ENCODE results near the gene FOXC1.

Gene FOXC1

DNA sequence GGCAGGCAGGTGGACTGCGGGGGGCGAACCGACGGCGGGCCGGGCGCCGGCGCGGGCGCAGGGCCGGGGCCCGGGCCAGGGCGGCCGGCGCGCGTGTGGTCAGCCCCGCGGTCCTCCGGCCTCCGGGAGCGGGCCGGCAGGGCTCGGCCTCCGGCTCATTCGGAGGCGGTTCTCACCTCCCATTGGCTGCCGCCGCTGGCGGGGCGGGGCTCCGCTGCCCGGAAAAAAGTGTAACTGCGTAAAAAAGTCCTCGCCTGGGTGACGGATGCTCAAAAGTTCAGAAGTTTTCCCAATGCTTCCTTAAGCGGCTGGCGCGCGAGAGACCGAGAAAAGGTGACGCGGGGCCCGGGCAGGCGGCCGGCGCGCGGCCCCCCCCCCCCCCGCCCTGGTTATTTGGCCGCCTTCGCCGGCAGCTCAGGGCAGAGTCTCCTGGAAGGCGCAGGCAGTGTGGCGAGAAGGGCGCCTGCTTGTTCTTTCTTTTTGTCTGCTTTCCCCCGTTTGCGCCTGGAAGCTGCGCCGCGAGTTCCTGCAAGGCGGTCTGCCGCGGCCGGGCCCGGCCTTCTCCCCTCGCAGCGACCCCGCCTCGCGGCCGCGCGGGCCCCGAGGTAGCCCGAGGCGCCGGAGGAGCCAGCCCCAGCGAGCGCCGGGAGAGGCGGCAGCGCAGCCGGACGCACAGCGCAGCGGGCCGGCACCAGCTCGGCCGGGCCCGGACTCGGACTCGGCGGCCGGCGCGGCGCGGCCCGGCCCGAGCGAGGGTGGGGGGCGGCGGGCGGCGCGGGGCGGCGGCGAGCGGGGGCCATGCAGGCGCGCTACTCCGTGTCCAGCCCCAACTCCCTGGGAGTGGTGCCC lies at the start of gene FOXC1:
Gene FOXC1 (plus strand): TSS at position 268 of the 849 bp plus-strand sequence. CDS start 531 bp downstream, at position 799.
- no peak for TF ChIP-seq GATA2 (IDR thresholded peaks at IDR 0.05; ENCODE audit: low read depth, low read length)
- no peak for TF ChIP-seq GATA3 (IDR thresholded peaks at IDR 0.05; ENCODE audit: low read depth, low read length)

DNA sequence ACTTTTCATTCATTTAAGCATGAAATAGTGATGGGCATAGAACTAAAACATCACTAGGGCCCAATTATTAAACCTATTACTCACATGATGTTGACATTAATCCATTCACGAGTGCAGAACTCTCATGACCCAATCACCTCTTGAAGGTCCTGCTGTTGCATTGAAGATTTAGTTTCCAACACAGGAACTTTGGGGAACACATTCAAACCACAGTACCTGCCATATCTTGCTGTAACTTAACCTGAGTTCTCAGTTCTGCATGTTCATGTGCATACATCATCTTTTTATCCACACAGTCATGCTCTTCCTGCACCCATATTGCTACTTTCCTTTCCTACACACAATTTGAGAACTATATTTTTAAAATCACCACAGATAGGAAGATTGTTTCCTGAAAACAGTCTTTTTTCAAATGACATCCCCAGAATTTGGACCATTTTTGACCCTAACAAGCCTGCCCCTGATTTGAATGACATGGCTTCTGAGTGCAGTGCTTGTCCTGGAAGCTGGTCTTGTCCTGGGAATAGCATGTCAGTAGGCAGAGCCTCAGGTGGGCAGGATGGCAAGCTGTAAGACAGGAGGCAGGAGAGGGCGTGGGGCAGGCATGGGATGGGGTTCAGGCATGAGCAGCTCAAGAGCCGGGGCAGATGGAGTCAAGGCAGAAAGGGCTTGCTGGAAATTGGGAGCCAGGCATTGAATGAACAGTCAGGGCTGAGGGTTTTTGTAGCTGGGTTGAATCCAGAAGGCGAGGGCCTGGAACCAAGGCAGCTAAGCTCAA lies 49.2 kb upstream of the FOXC1 start:
- no peak for TF ChIP-seq GATA2 (IDR thresholded peaks at IDR 0.05; ENCODE audit: low read depth, low read length)
- TF ChIP-seq GATA3 (IDR thresholded peaks at IDR 0.05; ENCODE audit: low read depth, low read length): no peak

DNA sequence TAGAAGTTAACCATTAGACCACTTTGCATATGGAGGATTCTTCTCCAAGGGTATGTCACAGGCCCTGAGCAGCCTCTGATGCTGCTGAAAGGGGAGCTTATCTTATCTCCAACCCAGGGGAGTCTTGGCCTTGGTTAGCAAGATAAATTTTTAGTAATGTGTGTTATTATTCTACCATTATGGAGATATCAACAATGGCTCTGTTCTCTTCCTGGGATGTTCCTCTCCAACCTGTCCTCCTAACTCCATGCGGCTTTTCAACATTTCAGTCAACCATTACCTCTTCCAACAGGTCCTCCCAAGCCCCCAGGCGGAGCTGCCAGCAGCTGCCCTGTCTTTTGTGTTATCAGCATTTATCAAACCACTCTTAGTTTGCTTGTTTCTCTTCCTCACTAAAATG lies 48.4 kb upstream of the FOXC1 start:
- TF ChIP-seq GATA2 (IDR thresholded peaks at IDR 0.05; ENCODE audit: low read depth, low read length) (no peak), GATA3 (IDR thresholded peaks at IDR 0.05; ENCODE audit: low read depth, low read length) (no peak)

DNA sequence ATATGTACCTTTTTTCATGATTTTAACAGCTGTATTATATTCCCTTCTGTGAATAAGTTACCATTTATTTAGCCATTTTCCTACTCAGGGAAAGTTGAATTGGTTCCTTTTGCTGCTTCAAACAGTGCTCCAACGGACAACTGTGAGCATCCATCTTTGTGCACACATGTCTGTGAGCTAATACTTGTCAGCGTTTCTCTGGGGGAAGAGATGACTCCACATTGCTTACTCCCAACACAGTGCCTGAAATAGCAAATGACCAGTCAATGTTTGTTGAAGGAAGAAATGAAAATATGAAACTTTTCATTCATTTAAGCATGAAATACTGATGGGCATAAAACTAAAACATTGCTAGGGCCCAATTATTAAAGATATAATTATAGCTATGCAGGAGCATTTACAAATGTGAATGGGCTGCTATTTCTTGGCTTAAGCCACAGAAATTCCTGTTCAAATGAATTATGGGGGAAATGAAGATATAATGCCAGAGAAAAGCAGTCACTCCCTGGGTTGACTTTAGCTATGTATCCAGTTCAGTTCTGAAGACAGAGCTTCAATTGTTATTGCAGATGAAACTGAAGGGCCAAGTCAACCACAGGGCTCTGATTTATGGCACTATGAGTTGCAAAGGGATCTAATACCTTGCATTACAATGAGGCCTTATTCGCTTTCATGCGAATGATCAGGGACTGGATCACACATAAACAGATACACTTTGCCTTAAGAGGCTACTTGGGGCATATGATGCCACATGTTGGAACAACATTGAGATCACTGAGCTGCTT lies 47.4 kb upstream of the FOXC1 start:
- TF ChIP-seq GATA3 (IDR thresholded peaks at IDR 0.05; ENCODE audit: low read depth, low read length) (no peak), GATA2 (IDR thresholded peaks at IDR 0.05; ENCODE audit: low read depth, low read length) (no peak)

DNA sequence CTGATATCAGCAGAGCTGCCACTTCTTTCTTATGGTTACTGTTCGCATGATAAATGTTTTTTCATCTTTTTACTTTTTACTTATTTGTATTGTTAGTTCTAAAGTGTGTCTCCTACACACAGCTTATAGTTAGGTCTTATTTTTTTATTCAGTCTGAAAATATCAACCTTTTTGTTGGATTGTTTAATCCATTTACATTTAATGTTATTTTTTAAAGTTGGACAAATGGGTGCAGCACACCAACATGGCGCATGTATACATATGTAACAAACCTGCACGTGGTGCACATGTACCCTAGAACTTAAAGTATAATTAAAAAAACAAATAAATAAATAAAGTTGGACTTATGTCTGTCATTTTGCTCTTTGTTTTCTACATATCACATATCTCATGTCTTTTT lies 40.3 kb upstream of the FOXC1 start:
- TF ChIP-seq GATA3 (IDR thresholded peaks at IDR 0.05; ENCODE audit: low read depth, low read length) (no peak), GATA2 (IDR thresholded peaks at IDR 0.05; ENCODE audit: low read depth, low read length) (no peak)

DNA sequence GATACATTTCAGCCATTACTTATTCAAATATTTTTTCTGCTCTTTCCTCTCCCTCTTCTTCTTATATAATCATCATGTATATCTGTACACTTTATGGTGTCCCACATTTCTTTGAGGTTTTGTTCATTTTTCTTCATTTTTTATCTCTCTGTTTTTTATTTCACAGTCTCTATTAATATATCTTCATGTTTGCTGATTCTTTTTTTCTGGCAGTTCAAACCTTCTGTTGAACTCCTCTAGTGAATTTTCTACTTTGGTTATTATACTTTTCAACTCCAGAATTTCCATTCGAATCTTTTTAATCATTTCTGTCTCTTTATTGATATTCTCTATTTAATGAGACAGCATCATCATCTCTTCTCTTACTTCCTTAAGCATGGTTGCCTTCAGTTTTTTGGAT lies 38.9 kb upstream of the FOXC1 start:
- no peak for TF ChIP-seq GATA2 (IDR thresholded peaks at IDR 0.05; ENCODE audit: low read depth, low read length)
- no peak for TF ChIP-seq GATA3 (IDR thresholded peaks at IDR 0.05; ENCODE audit: low read depth, low read length)

DNA sequence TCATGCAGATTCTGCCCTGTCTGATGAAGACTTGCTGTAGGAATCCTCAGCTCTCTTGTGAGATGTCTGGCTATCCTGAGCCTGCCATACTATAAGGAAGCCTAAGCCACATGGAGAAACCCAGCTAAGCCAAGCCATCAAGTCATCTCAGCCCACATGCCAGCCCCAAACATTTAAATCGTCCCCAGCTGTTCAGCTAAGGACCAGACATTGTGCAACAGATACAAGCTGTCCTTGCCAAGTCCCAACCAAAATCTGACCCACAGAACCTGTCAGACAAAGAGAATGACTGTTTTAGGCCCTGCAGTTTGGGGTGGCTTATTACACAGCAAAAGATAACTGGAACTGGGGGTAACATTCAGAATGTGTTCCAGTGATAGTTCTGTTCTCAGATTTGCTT lies 36.8 kb upstream of the FOXC1 start:
- TF ChIP-seq GATA2 (IDR thresholded peaks at IDR 0.05; ENCODE audit: low read depth, low read length): no peak
- no peak for TF ChIP-seq GATA3 (IDR thresholded peaks at IDR 0.05; ENCODE audit: low read depth, low read length)

DNA sequence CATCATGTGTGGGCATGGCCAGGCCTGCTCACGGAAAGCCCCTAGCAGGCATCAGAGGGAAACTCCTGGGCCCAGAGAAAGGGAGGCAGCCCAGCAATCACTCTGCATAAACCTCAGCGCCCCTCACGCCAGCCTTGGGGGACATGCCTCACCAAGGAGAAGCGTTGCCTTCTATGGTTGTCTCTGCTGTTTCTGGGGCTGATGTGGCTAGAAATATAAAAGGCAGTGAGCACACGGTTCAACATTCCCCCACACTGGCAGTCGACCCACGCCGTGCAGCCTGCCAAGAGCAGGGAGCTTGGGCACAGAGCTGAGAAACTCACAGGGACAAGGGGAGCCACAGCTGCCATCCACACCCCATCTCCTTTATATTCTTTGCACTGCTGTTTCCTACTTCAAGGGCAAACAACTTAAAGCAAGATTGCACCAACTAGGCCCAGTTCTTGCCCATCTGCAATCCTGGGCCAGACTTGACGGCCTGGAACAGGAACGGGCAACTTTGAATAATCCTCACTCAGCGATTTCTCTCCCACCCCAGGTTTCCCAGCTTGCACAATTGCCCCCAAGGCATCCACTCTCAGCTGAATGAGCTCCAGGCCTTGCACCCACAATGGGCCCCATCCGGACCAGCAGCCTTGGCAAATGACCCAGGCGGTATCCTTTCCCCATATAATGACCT lies 35.5 kb upstream of the FOXC1 start:
- no peak for TF ChIP-seq GATA3 (IDR thresholded peaks at IDR 0.05; ENCODE audit: low read depth, low read length)
- no peak for TF ChIP-seq GATA2 (IDR thresholded peaks at IDR 0.05; ENCODE audit: low read depth, low read length)

DNA sequence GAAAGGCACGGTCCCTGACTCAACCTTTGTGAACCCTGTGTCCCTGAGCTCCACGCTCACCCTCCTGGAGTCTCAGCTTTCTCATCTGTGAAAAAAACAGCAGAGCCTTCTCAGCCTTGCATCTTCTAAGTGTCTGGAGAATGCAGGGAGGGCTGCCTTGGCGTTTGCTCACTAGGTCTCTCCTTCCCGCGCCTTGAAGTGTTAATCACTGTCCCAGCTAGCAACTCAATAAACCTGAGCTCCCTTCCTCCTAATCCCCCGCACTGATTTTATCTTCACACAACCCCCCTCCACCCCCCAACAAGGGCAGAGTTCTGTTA lies 34.9 kb upstream of the FOXC1 start:
- TF ChIP-seq GATA2 (IDR thresholded peaks at IDR 0.05; ENCODE audit: low read depth, low read length) (no peak), GATA3 (IDR thresholded peaks at IDR 0.05; ENCODE audit: low read depth, low read length) (no peak)

DNA sequence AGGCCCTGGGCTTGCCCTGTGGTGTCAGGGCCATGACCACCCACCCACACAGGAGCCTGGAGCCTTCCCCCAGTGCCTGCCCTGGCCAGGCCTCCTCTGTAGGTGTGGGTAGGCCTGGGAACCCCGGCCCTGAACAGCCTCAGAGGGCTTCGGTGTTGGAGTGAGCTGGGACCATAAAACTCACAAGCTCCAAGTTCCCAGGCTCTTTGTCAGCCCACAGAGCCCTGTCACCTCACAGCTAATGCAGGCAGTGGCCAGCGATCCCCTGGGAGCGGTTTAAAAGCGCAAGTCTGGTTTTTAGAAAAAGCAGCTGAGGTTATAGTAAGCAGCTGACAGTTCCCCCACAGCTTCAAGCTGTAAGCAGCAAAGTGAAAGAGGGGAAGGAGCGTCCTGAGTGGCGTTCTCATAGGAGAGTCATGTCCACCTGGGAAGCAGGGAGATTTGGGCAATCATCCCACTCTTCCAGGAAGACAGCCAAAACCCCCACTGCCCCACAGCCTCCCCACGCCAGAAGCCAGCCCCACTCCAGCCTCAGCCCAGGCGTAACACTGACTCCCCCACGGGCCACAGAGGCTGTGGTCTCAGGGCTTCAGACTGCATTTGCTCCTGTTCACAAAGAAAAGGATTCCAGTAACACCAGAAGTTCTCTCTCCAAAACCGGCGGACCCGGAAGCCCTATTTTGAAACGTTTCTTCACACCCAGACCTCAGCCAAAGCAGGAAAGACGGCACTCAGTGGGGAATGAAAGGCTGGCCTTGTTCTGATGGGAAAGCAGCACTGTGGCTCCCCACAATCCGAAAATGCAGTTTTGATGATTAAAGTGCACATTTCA lies 34.3 kb upstream of the FOXC1 start:
- TF ChIP-seq GATA2 (IDR thresholded peaks at IDR 0.05; ENCODE audit: low read depth, low read length) (no peak), GATA3 (IDR thresholded peaks at IDR 0.05; ENCODE audit: low read depth, low read length) (no peak)

DNA sequence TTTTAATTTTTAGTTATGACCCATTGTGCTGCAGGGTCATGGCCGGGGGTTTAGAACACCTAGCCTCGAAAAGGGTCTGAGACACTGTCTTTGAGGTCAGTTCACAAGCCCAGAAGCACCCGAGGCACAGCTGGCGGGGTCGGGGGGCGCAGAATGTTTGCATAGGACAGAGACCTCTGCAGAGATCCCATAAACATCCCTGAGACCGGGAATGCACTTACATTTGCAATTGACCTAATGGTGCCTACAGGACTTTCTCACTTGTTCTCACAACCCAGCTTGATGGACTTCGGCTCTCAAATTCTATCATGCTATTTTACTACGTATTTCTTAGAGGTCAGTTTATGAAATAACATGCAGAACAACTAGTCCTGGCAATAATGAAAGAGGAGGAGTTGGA lies 33.5 kb upstream of the FOXC1 start:
- no peak for TF ChIP-seq GATA3 (IDR thresholded peaks at IDR 0.05; ENCODE audit: low read depth, low read length)
- no peak for TF ChIP-seq GATA2 (IDR thresholded peaks at IDR 0.05; ENCODE audit: low read depth, low read length)

DNA sequence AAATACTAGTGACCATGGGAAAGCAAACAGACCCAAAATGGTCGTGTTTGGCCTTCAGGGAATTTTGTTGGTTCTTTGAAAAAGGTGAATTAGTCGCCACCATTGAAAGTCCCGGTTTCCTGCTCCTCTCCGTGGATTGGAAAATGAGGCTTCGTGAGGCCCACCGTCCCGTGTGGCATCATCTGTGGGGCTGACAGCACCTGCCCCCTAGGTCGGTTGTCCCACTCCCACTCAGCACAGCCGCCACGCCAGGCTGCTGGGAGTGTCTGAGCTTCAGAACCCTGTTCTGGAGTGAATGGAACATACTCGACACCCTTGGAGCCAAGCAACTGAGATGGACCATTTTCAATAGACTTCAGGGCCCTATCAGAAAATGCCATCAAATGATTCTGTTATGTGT lies 33.0 kb upstream of the FOXC1 start:
- TF ChIP-seq GATA2 (IDR thresholded peaks at IDR 0.05; ENCODE audit: low read depth, low read length): no peak
- TF ChIP-seq GATA3 (IDR thresholded peaks at IDR 0.05; ENCODE audit: low read depth, low read length): no peak

DNA sequence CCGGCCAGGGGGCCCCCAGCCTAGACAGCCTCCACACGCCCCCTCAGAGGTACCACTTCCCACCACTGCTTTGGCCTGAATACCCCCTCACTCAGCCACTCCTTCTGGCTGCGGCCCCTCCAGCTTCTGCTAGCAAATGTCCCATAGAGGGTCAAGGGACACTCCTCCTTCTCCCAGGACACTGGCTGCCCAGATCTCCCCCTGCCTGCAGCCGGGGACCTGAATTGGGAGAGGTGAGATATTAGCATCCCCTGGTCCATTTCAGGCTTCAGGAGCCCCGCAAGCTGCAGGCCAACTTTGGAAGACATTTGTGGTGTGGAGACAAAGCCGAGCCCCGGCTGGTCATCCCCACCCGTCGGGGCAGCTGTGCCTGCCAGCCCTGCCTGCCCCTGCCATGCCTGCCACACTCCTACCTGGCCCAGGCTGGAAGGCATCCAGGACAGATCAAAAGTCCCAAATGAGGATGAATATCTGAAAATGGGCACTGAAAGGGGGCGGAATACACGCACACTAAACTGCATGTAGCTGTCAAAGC lies 32.5 kb upstream of the FOXC1 start:
- no peak for TF ChIP-seq GATA3 (IDR thresholded peaks at IDR 0.05; ENCODE audit: low read depth, low read length)
- TF ChIP-seq GATA2 (IDR thresholded peaks at IDR 0.05; ENCODE audit: low read depth, low read length): no peak

Data from SH-SY5Y (cell line).